ENCODE results near the gene KIF26A.
"Not testable (repeated sequence)": the region's sequence is repeated elsewhere in the genome, so short reads cannot be mapped to it uniquely, and the experiment has no call there.

Gene KIF26A

DNA sequence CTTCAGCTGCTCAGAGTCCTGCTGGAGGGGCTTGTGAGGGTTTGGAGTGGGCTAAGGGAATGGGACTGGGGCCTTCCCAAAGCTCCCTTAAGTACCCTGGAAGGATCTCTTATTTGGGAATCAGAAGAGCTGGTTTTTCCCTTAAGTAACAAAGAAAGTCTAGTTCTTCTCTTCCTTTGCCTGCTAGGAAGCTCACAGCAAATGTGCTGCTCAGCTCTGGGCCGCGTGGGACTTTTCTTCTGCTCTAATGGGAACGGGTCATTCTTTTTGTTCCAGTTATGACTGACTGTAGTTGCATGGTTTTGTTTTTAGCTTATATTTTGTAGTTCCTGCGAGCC lies 6.0 kb downstream of the KIF26A start:
- DNase-seq (ENCODE audit: low spot score): no peak

DNA sequence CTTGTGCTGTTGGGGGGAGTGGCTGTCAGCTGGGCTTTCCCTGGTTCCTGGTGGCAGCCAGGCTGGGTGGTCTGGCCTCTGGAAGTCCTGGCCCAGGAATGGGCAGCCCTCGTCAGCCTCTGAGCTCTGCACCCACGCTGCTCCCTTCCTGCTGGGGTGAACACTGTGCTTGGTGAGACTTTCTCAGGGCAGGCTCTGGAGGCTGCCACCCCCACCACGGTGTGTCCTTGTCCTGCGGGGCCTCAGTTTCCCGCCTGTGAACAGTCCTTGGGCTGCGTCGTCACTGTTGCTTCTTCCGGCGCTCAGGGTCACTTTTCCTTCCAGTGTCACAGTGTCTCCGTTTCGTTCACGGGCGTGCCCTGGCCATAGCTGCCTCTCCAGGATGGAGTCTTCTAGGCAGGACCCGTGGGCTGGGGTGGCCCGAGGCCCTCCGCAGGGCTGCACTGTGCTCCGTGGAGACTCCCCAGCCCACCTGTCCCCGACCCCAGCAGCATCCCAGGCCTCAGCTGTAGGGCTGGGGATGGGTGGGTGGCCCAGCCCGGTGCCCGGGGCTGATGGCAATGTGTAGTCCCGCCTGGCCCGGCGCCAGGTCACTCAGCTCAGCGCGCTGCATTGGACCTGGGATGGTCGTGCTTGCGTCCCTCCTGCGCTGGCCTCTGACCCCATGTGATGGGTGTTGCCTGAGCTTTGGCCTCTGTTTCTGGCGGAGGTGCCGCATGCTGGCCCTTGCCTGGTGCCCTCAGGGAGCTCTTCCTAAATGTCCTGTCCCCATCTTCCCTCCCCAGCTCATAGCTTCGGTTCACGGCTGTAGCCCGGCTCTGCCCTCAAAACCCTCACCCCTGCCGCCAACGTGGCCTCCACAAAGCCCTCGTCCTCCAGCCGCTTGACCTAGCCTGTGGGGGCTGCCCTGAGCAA lies 6.8 kb downstream of the KIF26A start:
- DNase-seq (ENCODE audit: low spot score): no peak

DNA sequence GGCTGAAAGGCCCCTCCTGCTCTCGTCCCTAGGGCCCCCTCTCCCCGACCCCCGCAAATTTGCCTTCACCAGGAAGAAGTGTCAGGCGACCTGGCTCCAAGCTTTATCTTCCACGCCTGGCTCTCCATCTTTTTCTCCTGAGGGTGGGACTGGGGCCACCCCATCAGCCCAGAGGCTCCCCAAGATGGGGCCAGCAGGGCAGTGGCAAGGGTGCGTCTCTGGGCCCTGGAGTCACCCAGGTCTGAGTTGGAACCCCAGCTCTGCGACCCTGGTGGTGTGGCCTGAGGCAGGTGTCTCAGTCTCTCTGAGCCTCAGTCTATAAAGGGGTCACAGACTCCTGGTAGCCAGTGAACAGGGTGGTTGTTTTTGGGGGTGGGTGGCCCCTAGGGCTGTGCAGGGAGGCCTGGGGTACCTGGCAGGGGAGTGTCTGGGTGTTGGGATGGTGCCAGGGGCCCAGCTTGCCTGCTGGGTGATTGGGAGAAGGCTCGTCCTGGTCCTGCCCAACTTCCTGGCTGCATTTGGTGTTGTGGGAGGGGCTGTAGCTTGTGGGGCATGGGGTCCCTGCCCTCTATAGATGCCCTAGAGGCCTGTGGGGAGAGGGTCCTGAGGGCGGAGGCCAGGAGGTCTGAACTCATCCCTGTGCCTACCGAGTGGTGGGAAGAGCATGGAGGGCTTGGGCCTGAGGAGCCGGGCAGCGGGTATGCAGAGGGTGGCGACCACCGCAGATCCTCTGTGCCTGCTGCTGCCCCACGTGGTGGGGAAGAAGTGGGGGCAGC lies 7.6 kb downstream of the KIF26A start:
- no peak for DNase-seq (ENCODE audit: low spot score)

DNA sequence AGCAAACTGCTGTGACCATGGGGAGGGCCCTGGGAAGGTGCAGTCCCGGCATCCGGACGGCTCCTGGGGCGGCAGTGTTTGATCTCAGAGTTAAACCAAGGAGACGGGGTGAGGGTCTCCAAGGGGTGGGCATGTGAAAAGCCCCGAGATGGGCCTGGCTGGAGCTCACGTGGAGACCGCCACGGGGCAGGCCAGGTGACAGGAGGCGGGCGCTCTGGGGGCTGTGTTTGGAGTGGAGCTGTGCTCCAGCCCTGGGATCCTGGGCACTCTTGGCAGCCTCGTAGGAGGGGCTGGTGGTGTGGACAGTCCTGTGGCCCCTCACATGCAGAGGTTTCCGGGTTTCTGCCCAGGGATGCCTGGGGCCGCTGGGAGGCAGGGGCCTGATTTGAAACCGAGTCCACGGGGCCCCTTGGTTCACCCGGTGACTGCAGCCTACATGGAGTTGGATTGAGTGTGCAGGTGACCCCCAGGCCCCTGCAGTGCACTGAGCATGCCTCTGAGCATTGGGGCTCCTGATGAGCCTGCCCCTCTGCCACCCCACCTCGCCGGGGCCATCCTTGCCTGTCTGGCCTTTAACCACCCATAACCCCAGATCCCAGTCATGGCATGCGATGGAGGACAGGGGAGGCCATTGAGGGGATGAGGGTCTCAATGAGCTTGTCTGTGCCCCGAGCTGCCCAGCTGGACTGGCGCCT lies 8.4 kb downstream of the KIF26A start:
- no peak for DNase-seq (ENCODE audit: low spot score)

DNA sequence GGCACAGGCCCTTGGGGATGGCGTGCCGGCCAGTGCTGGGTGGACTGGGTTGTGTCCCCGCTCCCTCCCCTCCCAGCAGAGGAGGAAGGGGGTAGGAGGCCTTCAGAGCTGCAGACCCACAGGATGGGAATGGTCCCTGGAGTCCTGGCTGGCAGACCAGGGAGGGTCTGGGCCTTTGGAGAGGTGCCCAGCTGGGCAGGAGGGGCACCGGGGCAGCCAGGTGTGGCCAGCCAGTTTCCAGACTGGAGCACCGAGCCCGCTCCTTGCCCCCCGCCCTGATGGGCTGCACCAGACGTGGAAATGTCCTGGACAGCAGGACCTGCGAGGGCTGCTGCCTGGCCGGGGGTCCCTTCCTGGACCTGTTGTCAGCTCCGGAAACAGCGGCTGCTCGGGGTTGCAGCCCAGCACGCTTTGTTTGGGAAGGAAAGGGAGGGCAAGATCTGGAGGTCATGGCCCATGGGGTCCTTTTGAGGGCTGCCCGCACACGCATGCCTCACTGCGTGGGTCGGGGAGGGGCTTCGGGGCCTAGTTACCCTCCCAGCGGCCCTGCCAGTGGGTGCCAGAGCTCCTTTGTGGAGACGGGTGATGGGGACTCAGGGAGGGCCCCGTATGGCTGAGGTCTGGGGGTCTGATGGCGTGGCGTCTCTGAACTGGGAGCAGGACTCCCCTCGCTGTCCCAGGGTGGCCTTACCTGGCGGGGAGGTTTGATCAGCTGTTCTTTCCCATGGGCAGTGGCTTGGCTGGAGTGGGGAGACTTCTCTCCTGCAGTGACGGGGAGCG lies 9.1 kb downstream of the KIF26A start:
- no peak for DNase-seq (ENCODE audit: low spot score)

DNA sequence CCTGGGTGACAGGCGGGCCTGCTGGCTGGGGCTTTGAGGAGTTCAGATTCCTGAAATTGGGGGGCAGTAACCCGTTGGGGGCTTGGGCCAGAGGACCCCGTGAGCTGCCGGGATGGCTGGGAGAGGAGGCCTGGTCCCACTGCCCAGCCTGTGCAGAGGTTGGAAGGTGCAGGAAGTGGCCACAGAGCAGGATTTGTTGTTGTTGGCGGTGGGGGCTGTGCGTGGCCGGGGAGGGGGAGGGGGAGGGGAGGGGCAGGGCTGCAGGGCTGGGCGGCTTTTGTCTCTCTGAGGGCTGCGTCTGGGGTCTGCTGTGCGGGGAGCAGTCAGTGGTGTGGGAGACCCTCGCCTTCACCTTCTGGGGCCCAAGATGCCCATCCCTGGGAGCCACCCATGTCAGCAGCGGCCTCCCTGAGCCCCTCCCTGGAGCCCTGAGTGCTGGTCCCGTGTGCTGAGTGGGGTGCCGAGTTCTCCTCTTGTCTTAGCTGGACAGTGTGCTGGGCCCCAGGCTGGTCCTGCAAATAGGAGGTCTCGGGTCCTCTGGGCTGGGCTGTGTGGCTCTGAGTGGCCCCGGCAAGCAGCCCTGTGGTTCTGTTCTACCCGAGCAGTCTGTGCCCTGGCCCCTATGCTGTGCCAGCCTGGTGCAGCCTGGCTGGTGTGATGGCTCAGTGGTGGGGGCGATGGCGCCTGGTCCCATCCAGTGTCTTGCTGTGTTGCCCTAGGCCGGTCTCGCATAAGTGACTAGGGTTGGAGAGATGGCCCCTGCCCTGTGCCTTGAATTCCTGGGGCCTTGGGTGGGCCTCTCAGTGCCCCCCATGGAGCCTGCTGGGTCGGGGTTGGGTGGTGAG lies 10.3 kb downstream of the KIF26A start:
- no peak for DNase-seq (ENCODE audit: low spot score)

GRCh38 chr14:104149278-104149595 lies 10.8 kb downstream of the KIF26A start:
- DNase-seq (ENCODE audit: low spot score): no peak

- DNase-seq (ENCODE audit: low spot score): no peak
These were observed 11.3 kb downstream of the KIF26A start for GRCh38 chr14:104149617-104150135.

DNA sequence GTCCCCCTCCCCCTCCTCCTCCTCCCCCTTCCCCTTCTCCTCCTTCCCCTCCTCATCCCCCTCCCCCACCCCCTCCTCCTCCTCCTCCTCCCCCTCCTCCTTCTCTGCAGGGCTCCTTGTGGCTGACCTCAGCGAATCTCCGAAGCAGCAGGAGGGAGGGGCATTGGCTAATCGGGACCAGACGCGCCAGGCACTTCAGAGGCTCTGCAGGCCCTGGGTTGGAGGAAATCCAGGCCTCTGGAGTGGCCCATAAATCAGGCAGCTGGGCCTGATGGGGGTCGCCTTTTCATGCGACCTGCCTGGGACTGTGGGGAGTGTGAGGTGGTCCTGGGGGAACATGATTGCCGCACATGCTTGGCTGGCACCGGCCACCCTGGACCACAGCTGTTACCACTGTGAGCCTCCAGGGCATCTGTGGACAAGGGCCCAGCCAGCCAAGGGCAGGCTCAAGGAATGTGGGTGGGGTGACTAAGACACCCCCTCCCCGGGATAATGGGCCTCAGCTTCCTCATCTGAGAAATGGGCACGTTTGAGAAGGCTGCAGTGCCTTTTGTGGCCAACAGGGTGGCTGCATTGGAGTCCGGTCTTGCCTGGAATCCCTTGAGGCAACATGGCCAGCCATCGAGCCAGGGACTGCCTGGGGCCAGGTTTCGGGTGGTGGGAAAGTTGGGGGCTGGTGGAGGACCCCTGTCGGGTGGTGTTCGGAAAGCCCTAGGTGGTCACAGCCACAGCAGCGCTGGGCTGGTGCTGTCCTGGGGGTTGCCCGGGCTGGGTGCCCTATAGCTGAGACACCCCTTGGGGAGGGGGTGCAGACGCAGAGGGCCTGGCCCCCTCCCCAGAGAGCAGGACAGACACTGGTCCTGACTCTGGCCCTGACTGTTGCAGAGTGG lies 12.0 kb downstream of the KIF26A start:
- DNase-seq (ENCODE audit: low spot score): no peak

DNA sequence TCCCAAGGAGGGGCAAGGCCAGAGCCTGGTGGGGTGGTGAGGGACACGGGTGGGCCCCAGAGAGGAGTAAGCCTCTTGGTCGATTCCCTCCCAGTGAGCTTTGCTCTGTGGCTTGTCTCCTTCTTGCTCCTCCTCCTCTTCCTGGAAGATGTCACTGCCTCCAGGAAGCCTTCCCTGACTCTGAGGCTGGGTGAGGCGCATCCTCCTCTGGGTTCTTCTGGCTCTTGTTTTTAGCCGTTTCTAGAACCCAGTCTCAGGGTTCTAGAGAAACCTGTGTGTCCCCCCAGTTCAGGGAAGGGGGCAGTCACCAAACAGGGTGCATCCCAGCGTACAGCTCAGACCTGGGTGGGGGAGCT lies 12.6 kb downstream of the KIF26A start:
- no peak for DNase-seq (ENCODE audit: low spot score)

DNA sequence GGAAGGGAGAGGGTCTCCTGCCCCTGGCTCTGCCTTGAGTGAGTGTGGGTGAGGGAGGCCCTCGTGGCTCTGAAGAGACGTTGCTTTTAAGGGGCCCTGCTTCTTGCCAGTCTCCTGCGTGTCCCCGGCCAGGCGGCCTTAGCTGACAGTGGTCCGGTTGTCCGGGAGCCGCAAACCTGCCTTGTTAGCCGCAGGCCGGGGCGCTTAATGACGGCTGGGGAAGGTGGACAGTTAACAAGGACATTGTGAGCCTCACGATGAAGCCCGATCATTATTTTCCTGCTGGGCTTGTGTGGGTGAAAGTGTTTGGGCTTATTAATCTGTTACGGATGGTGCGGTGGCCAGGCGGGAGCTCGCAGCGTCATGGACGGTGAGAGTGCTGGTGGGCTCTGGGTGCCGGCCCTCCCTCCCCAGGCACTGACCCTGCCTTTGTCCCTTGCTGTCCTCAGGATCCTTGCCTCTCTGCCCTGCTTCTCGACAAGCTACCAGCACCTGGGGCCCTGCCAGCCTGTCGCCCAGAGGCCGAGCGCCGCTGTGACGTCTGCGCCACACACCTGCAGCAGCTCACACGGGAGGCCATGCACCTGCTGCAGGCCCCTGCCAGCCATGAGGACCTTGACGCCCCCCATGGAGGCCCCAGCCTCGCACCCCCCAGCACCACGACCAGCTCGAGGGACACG lies 13.3 kb downstream of the KIF26A start:
- DNase-seq (ENCODE audit: low spot score): no peak

DNA sequence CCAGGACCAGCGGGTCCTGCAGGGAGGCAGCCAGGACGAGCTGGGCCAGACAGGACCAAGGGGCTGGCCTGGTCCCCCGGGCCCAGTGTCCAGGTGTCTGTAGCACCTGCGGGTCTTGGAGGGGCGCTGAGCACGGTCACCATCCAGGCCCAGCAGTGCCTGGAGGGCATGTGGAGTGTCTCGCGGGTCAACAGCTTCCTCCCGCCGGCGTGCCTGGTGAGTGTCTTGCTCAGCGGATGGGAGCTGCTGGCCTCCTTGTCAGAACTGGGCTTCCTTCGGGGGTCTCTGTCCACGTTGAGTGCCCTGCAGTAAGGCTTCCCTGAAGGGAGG lies 13.8 kb downstream of the KIF26A start:
- no peak for DNase-seq (ENCODE audit: low spot score)

- DNase-seq (ENCODE audit: low spot score): no peak
These were observed 14.5 kb downstream of the KIF26A start for GRCh38 chr14:104152686-104153393.

- DNase-seq (ENCODE audit: low spot score): not testable (repeated sequence)
These were observed 15.0 kb downstream of the KIF26A start for GRCh38 chr14:104153394-104153755.

DNA sequence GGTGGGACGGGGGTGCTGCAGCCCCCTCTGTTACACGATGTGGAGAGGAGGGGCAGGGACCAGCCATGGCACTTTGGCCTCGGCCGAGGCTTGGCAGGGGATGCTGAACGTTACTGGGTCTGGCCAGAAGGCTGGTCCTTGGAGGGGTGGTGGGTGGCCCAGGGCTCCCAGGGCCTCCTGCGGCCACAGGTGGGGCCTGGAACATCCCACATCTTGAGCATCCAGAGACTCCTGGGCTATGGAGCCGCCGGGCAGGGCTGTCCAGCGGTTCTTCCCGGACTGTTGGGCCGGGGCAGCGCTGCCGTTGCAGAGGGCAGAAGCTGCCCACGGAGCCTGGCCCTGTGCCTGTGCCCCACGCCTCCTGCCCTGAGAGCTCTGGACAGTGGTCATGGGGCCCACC lies 15.9 kb downstream of the KIF26A start:
- DNase-seq (ENCODE audit: low spot score): no peak

DNA sequence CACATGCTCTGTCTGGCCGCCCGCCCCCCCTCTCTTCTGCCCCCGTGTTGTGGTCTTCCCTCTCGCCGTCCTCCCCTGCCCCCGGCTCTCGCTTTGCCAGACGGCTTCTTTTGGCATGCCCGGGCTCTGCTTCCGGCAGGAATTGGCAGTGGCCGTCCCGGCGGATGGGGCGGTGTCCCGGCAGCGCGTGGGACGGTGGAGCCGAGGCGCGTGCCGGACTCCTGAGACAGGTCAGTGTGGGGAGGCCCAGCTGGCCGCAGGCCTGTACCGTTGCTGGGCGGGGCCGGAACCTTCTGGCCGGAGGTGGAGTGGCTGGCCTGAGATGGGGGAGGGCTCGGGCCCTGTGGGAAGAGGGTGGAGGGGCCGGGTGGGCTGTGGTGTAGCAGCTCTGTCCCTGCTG lies 17.1 kb downstream of the KIF26A start:
- no peak for DNase-seq (ENCODE audit: low spot score)

- no peak for DNase-seq (ENCODE audit: low spot score)
These were observed 17.8 kb downstream of the KIF26A start for GRCh38 chr14:104156142-104156541.

DNA sequence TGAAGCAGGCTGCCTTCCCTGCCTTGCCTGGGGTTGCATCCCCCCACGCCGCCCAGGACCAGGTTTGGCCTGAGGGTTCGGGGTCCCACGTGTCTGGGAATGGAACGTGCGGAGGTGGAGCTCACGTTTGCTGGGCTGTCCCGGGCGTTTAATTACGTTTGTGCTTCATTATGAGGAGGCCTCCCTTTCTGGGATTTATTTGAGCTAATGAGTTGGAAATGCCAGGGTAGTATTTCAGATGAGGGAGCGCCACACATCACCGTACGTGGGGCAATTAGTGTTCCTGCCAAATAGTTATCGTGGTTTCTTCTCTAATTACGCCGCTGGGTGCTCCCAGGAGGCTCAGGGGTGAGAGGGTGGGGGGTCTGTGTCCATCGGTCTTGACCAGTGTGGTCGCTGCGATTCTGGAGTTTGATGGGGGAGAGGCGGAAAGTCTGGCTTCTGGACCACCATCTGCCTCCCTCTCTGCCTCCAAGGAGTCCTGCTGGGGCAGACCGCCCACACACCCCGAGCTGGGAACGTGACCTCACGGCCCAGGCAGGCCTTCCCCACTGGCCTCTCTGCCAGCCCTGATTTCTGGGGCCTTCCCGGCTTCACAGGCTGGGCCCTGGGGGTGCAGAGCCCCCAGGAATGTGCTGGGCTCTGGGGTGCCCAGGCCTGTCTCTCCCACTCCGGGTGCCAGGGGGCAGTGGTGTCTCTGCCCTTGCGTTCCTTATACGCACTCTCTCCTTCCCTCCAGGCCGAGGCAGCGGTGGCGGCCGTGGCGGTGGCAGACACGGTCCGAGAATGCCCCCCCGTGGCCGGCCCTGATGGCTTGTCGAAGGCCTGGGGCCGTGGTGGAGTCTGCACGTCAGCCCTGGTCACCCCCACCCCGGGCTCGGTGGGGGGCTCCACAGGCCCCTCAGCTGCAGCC lies 18.9 kb downstream of the KIF26A start:
- no peak for DNase-seq (ENCODE audit: low spot score)

Measured in Ammon's horn (tissue), 1 donor.